ENCODE results near the gene IRF9. TPM values are rescaled to one million over a fixed set of nuclear protein-coding genes. Genes with fewer than 3 reads are reported as not detected.
A peak's percentile ranks its signal among the peaks of the same experiment; 100 is the strongest.

Gene IRF9
- total and polyA plus RNA-seq, 2 of the 13 experiments (the other 11 are each of a cell fraction or from before 2014, with no cell fraction given): 14.9 to 49.7 TPM

DNA sequence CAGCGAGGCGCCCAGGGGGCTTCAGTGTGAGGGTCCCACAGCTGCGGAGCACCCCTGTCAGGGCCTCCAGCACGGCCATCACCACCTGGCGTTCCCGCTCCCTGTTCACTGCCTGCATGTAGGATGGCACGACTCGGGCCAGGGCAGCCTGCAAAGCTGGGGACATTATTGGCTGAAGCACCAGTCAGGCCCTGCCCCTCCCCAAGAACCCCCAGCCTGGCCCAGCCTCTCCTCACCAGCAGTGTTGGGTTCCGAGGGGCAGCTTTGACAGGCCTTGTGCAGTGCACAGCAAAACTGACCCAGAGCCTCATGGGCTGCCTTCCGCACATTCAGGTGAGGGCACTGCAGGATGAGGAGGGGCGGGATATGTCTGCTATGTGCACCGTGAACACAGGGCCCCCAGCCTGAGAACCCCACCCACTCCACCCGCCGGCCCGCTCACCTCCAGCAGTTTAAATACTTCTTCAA, 22.0 kb downstream of the IRF9 start (continued):
- TF ChIP-seq, protein P1, sequence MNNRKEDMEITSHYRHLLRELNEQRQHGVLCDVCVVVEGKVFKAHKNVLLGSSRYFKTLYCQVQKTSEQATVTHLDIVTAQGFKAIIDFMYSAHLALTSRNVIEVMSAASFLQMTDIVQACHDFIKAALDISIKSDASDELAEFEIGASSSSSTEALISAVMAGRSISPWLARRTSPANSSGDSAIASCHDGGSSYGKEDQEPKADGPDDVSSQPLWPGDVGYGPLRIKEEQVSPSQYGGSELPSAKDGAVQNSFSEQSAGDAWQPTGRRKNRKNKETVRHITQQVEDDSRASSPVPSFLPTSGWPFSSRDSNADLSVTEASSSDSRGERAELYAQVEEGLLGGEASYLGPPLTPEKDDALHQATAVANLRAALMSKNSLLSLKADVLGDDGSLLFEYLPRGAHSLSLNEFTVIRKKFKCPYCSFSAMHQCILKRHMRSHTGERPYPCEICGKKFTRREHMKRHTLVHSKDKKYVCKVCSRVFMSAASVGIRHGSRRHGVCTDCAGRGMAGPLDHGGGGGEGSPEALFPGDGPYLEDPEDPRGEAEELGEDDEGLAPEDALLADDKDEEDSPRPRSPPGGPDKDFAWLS (CRISPR knock-in tag; IDR thresholded peaks at IDR 0.05; ENCODE audit: borderline replicate concordance): no peak
- TF ChIP-seq ZNF160 (CRISPR knock-in tag; IDR thresholded peaks at IDR 0.05) (no peak), BORCS8-MEF2B (CRISPR knock-in tag; IDR thresholded peaks at IDR 0.05) (no peak), CEBPG (CRISPR knock-in tag; IDR thresholded peaks at IDR 0.05) (no peak), ZBTB8A (CRISPR knock-in tag; IDR thresholded peaks at IDR 0.05; ENCODE audit: borderline replicate concordance, low read depth) (no peak), ZNF879 (CRISPR knock-in tag; IDR thresholded peaks at IDR 0.05) (no peak), TOPORS (CRISPR knock-in tag; IDR thresholded peaks at IDR 0.05) (no peak), U2AF2 (IDR thresholded peaks at IDR 0.05; ENCODE audit: low read depth, low read length) (no peak), PAF1 (CRISPR knock-in tag; IDR thresholded peaks at IDR 0.05) (no peak), JUN (CRISPR knock-in tag; IDR thresholded peaks at IDR 0.05) (no peak), TBL1XR1 (IDR thresholded peaks at IDR 0.05; ENCODE audit: borderline replicate concordance, low read length, partially characterized antibody) (no peak), AGO2 (optimal IDR thresholded peaks at IDR 0.05; ENCODE audit: low read depth, low read length) (peak; percentile 82), HIVEP1 (CRISPR knock-in tag; IDR thresholded peaks at IDR 0.05) (0 out of 2 replicates have a peak, but pooled peaks have one; percentile 34), FOXK1 (CRISPR knock-in tag; IDR thresholded peaks at IDR 0.05; ENCODE audit: borderline replicate concordance, low read depth) (no peak), XBP1 (CRISPR knock-in tag; IDR thresholded peaks at IDR 0.05) (no peak)
- TF ChIP-seq, protein P2, sequence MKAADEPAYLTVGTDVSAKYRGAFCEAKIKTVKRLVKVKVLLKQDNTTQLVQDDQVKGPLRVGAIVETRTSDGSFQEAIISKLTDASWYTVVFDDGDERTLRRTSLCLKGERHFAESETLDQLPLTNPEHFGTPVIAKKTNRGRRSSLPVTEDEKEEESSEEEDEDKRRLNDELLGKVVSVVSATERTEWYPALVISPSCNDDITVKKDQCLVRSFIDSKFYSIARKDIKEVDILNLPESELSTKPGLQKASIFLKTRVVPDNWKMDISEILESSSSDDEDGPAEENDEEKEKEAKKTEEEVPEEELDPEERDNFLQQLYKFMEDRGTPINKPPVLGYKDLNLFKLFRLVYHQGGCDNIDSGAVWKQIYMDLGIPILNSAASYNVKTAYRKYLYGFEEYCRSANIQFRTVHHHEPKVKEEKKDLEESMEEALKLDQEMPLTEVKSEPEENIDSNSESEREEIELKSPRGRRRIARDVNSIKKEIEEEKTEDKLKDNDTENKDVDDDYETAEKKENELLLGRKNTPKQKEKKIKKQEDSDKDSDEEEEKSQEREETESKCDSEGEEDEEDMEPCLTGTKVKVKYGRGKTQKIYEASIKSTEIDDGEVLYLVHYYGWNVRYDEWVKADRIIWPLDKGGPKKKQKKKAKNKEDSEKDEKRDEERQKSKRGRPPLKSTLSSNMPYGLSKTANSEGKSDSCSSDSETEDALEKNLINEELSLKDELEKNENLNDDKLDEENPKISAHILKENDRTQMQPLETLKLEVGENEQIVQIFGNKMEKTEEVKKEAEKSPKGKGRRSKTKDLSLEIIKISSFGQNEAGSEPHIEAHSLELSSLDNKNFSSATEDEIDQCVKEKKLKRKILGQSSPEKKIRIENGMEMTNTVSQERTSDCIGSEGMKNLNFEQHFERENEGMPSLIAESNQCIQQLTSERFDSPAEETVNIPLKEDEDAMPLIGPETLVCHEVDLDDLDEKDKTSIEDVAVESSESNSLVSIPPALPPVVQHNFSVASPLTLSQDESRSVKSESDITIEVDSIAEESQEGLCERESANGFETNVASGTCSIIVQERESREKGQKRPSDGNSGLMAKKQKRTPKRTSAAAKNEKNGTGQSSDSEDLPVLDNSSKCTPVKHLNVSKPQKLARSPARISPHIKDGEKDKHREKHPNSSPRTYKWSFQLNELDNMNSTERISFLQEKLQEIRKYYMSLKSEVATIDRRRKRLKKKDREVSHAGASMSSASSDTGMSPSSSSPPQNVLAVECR (CRISPR knock-in tag; IDR thresholded peaks at IDR 0.05; ENCODE audit: borderline replicate concordance): no peak
- TF ChIP-seq, protein P3, sequence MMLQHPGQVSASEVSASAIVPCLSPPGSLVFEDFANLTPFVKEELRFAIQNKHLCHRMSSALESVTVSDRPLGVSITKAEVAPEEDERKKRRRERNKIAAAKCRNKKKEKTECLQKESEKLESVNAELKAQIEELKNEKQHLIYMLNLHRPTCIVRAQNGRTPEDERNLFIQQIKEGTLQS (CRISPR knock-in tag; IDR thresholded peaks at IDR 0.05): no peak
- TF ChIP-seq, protein P4, sequence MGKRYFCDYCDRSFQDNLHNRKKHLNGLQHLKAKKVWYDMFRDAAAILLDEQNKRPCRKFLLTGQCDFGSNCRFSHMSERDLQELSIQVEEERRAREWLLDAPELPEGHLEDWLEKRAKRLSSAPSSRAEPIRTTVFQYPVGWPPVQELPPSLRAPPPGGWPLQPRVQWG (CRISPR knock-in tag; IDR thresholded peaks at IDR 0.05; ENCODE audit: borderline replicate concordance, low read depth): no peak

All from HepG2 (cell line).